Sigmoid colon (tissue), 4 donors: ENCODE data around the gene VAMP2.

Experiments
- CTCF ChIP-seq, 4 experiments: fragments of 450-650 bp in 3 of 4; fragments of 200-600 bp in 1 of 4; IDR thresholded peaks; one replicate each; pipeline ENCODE4 v1.5.1; 2016 to 2019; ENCODE audit warnings: antibody characterized with exemption in 4 of 4, mild to moderate bottlenecking in 3 of 4, moderate library complexity in 2 of 4
- EP300 ChIP-seq, 4 donors: sonication (generic); formaldehyde crosslinking; IDR thresholded peaks; one replicate each; pipeline ENCODE4 v1.6.1; 2017; ENCODE audit warnings: antibody characterized with exemption in 4 of 4
- POLR2AphosphoS5 ChIP-seq, 4 donors: sonication (generic); formaldehyde crosslinking; IDR thresholded peaks; one replicate each; pipeline ENCODE4 v1.6.1; 2017; ENCODE audit warnings: antibody characterized with exemption in 4 of 4

- TF ChIP-seq CTCF (IDR thresholded peaks at IDR 0.05) (no peak), POLR2AphosphoS5 (IDR thresholded peaks at IDR 0.05) (no peak), EP300 (IDR thresholded peaks at IDR 0.05) (no peak)
Observed at GRCh38 chr17:8167526-8167925, 4.8 kb upstream of the VAMP2 start.
